Activated CD4-positive, alpha-beta T cell treated with anti-CD3 and anti-CD28 coated beads, Interleukin-2, amount 50 U/mL, for 48 hours (primary cell): ENCODE measurements around the gene FAM163B.

Source experiments
- DNase-seq, 2 experiments: peaks; one replicate each; pipeline ENCODE4 v3.0.0-alpha.2; 2020

The FAM163B gene

GRCh38 chr9:133597316-133597957, 11.8 kb downstream of the FAM163B start:
- DNase-seq = no peak

DNA sequence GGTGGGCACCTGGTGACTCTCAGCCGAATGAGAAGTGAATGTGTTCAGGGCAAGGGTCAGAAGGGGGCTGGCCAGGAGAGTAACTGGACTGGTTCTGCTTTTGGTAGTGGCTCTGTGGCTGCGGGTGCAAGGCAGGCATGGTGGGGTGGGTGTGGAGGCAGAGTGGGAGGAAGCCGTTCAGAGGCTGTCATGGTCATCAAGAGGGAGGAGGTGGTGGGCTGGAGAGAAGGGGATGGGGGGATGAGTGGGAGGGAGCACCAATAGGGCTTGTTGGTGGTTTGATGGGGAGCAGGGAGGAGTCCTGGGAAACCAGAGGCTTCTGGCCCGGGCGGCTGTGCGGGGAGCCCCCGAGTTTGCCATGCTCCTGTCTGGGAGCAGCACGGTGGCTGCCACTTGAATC, 13.3 kb downstream of the FAM163B start:
- DNase-seq = no peak

DNA sequence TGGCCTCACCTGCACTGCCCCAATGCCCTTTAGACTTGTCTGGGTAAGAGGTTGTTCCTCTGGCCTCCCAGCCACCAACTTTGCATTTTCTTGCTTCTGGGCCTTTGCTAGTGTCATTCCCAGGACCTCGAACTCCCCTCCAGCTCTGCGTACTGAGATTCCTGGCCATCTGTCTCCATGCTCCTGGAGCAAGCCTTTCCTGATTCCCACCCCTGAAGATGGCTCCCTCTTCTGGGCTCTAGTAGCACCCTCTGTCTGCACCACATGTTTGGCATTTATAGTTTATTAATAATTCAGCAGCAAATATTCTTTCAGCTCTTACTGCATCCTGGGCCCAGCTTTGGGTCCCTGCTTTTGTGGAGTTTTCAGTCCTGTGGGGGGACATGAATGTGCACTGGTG, 14.9 kb downstream of the FAM163B start:
- no peak for DNase-seq

GRCh38 chr9:133593587-133594253, 15.5 kb downstream of the FAM163B start:
- no peak for DNase-seq

GRCh38 chr9:133592731-133593409, 16.3 kb downstream of the FAM163B start:
- DNase-seq = peak; percentile 9 to 19

DNA sequence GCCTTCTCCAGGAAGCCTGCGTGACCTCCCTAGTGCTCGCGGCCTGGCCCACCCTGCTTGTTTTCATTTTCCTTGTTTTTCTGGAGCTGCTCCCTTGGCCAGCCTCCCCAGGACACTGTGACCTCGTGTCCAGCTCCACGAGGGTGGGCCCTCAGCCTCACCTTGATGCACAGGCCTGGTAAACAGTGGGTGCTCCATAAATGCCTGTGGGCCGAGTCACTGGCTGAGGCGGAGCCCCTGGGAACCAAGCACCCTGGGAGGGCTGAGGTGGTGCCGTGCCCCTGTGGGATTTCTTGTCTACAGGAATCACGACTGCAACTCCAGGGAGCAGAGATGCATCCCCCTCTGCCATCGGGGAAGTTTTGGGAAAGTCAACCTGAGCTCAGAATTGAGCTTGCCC, 17.2 kb downstream of the FAM163B start:
- no peak for DNase-seq

DNA sequence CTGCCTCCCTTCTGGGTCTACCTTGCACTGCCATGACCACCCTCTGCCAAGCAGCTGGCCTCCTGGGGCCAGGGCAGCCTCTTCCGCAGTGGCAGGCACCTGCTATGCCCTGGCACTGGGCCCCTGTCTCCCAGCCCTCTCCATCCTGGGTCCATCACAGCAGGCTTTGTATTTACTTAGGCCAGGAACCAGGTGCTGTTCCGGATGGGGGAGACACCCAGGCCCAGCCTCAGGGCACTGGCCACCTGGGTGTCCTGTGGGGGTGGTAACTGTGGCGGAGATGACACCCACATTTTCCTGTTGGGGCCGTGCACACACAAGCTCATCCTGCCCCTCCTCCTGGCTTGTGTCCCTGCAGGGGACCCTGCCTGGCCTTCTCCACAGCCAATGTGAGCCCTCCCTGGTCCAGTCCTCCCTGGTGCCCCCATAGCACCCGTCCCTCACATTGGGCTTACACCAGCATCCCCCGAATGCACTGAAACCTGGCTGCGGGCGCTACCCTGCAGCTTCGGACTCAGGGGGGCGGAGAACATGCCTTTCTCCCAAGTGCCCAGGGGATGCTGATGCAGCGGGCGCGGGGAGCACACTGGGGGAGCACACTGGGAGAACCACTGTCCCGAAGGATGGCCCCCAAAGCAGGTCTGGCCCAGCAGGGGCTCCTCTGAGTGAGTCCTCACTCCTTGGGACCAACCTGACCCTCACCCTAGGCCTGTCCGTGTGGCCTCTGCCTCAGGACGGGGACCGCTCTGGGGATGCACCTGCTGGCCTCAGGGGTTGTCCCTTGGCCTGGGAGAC, 17.9 kb downstream of the FAM163B start:
- no peak for DNase-seq

- no peak for DNase-seq
Measured at GRCh38 chr9:133590231-133590855, 18.8 kb downstream of the FAM163B start.

DNA sequence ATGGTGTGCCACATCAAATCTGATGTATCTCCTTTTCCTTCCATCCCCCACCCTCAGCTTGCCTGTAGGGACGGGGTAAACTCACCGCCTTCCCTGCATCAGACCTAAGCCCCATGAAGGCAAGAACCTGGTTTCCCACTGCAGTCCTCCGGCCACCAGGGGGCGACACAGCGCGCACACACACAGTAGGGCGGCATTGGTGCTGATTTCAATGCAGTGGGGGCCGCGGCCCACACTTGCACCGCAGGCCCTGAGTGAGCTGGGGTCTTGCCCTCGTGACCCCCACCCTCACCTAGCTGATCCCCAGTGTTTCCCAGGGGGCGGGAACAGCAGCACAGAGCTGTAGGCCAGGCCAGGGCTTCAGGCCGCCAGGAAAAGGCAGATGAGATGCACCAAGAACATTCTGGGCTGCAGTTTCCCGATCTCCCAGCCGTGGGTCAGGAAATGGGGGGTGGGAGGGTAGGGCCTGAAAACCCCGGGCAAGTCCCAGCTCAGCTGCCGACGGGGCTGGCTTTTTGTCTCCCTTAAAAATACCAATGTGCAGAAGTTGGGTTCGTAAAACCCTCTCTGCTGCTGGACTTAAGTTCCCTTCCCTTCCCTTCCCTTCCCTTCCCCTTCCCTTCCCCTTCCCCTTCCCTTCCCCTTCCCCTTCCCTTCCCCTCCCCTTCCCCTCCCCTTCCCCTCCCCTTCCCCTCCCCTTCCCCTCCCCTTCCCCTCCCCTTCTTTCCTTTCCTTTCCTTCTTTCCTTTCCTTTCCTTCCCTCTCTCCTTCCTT, 19.5 kb downstream of the FAM163B start:
- peak; percentile 62 to 66 for DNase-seq

DNA sequence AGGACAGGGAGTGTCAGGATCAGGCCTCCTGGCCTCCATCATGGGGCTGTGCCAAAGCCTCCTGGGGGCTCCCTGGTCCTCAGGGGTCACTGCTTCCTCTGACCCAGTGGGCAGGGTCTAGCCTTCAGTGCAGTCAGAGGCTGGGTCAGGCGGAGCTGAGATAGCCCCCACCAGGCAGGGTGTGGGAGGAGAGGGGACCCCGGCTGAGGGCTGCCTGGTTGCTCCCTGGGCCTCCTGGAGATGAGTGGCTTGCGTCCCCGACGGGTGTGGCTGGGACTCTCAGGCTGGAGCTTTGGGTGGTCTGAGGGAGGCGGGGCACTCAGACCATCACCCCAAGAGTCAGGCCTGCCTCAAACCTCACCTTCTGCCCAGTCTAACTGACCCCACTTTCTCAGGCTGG, 21.7 kb downstream of the FAM163B start:
- no peak for DNase-seq

DNA sequence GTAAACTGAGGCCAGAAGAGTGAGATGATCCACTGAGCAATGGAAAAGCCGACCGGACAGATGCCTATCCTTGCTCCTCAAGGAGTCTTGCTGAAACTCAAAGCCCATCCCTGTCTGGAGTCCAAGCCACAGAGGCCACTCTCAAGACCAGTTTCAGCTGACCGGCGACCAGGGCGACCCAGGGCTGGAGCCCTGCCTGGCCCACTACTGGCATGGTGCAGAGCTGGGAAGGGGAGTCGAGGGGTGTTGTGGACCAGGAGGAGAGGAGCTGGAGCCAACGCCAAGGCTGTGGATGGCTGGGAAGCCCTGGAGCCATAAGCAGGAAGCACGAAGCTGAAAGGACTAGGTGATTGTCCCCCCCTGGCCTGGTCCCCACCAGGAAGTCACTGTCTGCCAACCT, 22.1 kb downstream of the FAM163B start:
- DNase-seq = no peak

DNA sequence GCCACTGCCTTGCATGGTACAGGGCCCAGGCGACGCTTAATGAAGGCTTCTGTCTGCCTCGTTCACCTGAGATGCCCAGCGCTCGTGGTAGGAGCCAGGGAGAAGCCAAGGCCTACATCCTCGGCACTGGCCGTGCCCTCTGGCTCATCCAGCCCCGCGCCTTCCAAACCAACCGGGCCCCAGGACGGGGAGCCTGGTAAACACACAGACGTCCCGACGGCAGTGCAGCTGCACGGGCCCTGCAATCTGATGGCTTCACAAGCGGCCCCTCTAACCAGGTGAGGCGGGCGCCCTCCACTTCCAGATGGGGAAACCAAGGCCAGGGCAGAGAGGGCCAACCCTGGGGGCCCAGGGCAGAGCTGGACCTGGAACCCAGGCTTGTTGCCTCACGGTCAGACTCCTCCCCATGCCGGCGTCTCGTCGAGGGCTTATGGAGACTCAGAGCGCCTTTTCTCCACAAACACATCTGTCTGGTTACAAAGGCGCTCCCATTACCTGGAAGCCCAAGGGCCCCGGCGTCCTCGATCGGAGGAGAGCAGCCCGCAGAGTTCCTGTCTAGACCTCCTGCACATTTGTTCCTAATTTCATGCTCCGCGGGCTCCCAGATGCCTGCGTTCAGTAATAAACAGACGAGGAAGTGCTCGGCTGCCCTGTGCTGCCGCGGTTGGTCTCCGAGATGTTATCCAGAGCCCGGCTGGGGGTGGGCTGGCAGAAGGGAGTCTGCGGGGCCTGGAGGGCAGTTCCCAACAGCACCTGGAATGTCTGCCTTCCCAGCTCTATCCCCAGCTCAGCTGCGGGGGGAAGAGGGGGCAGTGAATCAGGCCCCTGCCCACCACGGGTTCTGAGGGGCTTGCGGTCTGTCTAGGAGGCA, 23.5 kb downstream of the FAM163B start:
- no peak for DNase-seq

GRCh38 chr9:133584559-133585476, 24.4 kb downstream of the FAM163B start:
- DNase-seq = no peak

GRCh38 chr9:133584167-133584558, 25.0 kb downstream of the FAM163B start:
- DNase-seq = no peak

DNA sequence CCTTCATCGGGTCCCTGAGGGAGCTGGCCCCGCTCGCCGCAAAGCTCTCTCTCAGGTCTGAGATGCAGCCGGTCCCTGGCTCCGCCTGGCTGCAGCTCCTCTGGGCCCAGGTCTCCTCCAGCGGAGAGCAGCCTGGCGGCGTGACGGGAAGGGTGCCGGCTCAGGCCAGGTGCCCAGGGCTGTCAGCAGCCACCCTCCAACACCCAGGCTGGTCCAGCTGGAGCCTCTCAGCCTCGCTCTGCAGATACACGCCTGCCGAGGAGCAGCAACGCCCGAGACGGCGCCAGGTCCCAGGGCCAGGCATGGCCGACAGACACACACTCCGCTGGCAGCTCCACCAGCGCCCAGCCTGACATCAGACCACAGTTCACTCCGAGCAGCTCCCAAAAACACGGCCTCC, 25.6 kb downstream of the FAM163B start:
- no peak for DNase-seq

DNA sequence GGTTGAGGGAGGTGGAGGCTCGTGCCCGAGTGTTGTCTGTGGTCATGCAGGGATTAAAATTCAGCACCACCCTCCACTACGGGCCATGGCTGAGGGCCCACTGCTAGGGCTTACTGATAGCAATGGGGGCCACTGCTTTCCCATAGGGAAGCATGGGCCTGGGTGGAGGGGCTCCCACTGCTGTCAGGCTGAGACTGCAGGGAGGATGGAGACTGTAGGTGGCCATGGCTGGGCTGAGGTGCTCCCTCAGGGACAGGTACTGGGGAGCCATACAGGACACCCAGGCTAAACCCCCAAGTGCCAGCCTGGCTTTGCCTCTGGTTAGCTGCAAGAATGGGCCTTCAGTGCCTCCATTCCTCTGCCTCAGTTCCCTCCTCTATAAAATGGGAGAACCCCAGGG, 26.1 kb downstream of the FAM163B start:
- DNase-seq = no peak

DNA sequence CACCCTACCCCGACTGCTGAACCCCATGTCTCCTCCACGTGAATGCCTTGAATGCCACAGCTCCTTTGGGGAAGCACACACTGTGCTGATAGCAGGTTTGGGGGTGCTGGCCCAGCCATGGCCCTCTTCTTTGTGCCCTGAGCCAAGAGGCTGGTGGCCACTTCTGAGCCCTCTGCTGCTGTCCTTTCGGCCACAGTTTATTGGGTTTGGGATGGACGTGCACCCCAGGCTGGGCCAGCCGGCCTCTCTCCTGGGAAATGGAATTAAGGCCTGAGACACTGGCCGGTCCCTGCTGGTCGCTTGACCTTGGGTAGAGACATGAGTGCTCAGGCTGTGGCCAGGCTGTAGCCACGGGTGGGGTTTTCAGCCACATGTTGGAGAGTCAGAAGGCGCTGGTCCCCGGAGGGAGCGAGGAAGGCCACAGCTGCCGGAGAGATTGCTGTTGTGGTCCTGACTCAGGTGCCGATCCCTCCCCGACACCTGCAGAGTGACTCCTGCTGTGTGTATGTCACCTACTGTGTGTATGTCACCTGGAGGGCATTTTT, 26.6 kb downstream of the FAM163B start:
- DNase-seq = no peak

- no peak for DNase-seq
Measured at GRCh38 chr9:133581513-133582343, 27.5 kb downstream of the FAM163B start.

- DNase-seq = no peak
Measured at GRCh38 chr9:133581011-133581410, 28.2 kb downstream of the FAM163B start.
